Measurements from ENCODE around the gene POMC.

GRCh38 chr2:25215232-25215631 is 46.9 kb upstream of the POMC start:
- TF ChIP-seq CTCF (conservative IDR thresholded peaks at IDR 0.05; ENCODE audit: low read length) (no peak), EZH2phosphoT487 (IDR thresholded peaks at IDR 0.05; ENCODE audit: borderline replicate concordance) (no peak)

All from Loucy (cell line).